Activated gamma-delta T cell (primary cell): ENCODE results near the gene ADSL.

ENCODE experiments used
- DNase-seq: peaks from one replicate; lab custom pipeline; 2025; lab: John Stamatoyannopoulos, UW

Gene ADSL

GRCh38 chr22:40418366-40419201, 72.3 kb downstream of the ADSL start:
- no peak for DNase-seq

GRCh38 chr22:40419718-40420117, 73.4 kb downstream of the ADSL start:
- no peak for DNase-seq

GRCh38 chr22:40420341-40421081, 74.2 kb downstream of the ADSL start:
- DNase-seq = no peak

GRCh38 chr22:40421082-40421350, 74.7 kb downstream of the ADSL start:
- DNase-seq = no peak

- DNase-seq = no peak
Measured at GRCh38 chr22:40421941-40422340, 75.6 kb downstream of the ADSL start.

- DNase-seq = no peak
Measured at GRCh38 chr22:40422558-40423309, 76.4 kb downstream of the ADSL start.

GRCh38 chr22:40423310-40423688, 77.0 kb downstream of the ADSL start:
- DNase-seq = no peak

GRCh38 chr22:40423882-40424640, 77.8 kb downstream of the ADSL start:
- DNase-seq = no peak

- DNase-seq = no peak
Measured at GRCh38 chr22:40425082-40425481, 78.8 kb downstream of the ADSL start.

GRCh38 chr22:40426594-40427333, 80.5 kb downstream of the ADSL start:
- no peak for DNase-seq

- DNase-seq = no peak
Measured at GRCh38 chr22:40428796-40429195, 82.5 kb downstream of the ADSL start.

- no peak for DNase-seq
Measured at GRCh38 chr22:40429481-40429880, 83.2 kb downstream of the ADSL start.

GRCh38 chr22:40430991-40431390, 84.7 kb downstream of the ADSL start:
- DNase-seq = no peak

- DNase-seq = no peak
Measured at GRCh38 chr22:40432157-40432556, 85.9 kb downstream of the ADSL start.

- no peak for DNase-seq
Measured at GRCh38 chr22:40432625-40433024, 86.3 kb downstream of the ADSL start.

- DNase-seq = no peak
Measured at GRCh38 chr22:40433416-40434090, 87.3 kb downstream of the ADSL start.

- no peak for DNase-seq
Measured at GRCh38 chr22:40434106-40434505, 87.8 kb downstream of the ADSL start.

- DNase-seq = no peak
Measured at GRCh38 chr22:40434745-40435144, 88.4 kb downstream of the ADSL start.

- no peak for DNase-seq
Measured at GRCh38 chr22:40436505-40437431, 90.5 kb downstream of the ADSL start.
